Measurements from ENCODE around the gene CMTM8.

The CMTM8 gene

DNA sequence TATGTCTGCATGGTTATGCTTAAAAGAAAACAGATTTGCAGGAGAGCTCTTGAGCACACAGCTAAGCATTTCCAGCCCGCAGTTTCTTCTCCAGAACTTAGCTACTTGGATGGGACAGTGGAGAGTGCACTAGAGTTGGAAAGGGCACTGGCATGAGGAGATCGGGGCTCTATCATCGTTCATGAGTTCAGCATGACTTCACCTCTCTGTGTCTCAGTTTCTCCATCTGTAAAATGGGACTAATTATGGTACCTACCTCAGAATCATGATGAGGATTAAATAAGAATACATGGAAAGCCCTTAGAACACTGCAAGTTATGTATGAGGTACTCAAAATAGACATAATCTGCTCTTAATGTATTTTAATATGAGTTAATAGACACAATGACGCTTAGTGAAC is 69.9 kb downstream of the CMTM8 start:
- DNase-seq (ENCODE audit: low spot score): no peak
- H3K4me3 ChIP-seq (ENCODE audit: severe bottlenecking): no peak overlapping the region
- no peak overlapping the region for H3K27ac ChIP-seq (ENCODE audit: poor library complexity, severe bottlenecking)
- TF ChIP-seq, protein P1, sequence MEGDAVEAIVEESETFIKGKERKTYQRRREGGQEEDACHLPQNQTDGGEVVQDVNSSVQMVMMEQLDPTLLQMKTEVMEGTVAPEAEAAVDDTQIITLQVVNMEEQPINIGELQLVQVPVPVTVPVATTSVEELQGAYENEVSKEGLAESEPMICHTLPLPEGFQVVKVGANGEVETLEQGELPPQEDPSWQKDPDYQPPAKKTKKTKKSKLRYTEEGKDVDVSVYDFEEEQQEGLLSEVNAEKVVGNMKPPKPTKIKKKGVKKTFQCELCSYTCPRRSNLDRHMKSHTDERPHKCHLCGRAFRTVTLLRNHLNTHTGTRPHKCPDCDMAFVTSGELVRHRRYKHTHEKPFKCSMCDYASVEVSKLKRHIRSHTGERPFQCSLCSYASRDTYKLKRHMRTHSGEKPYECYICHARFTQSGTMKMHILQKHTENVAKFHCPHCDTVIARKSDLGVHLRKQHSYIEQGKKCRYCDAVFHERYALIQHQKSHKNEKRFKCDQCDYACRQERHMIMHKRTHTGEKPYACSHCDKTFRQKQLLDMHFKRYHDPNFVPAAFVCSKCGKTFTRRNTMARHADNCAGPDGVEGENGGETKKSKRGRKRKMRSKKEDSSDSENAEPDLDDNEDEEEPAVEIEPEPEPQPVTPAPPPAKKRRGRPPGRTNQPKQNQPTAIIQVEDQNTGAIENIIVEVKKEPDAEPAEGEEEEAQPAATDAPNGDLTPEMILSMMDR (IDR thresholded peaks at IDR 0.05; ENCODE audit: poor library complexity, severe bottlenecking): no peak
- H3K27me3 ChIP-seq (ENCODE audit: insufficient read depth, poor library complexity, severe bottlenecking): no peaks in the 10 kb centered on the region
- no peak for ATAC-seq (ENCODE audit: low read depth)
- H3K9me3 ChIP-seq (ENCODE audit: severe bottlenecking): no peaks in the 10 kb centered on the region
- H3K36me3 ChIP-seq (ENCODE audit: low read depth): no peaks in the 10 kb centered on the region
- H3K4me1 ChIP-seq (ENCODE audit: insufficient read depth, poor library complexity, severe bottlenecking): peaks cover 4% of the 10 kb centered on the region

GRCh38 chr3:32309654-32310242 is 71.3 kb downstream of the CMTM8 start:
- no peaks in the 10 kb centered on the region for H3K36me3 ChIP-seq (ENCODE audit: low read depth)
- no peaks in the 10 kb centered on the region for H3K9me3 ChIP-seq (ENCODE audit: severe bottlenecking)
- no peak overlapping the region for H3K27ac ChIP-seq (ENCODE audit: poor library complexity, severe bottlenecking)
- TF ChIP-seq, protein P1 (IDR thresholded peaks at IDR 0.05; ENCODE audit: poor library complexity, severe bottlenecking): no peak
- no peak overlapping the region for H3K4me3 ChIP-seq (ENCODE audit: severe bottlenecking)
- H3K4me1 ChIP-seq (ENCODE audit: insufficient read depth, poor library complexity, severe bottlenecking): peaks cover 13% of the 10 kb centered on the region
- H3K27me3 ChIP-seq (ENCODE audit: insufficient read depth, poor library complexity, severe bottlenecking): no peaks in the 10 kb centered on the region
- DNase-seq (ENCODE audit: low spot score) (no peak), ATAC-seq (ENCODE audit: low read depth) (no peak)

DNA sequence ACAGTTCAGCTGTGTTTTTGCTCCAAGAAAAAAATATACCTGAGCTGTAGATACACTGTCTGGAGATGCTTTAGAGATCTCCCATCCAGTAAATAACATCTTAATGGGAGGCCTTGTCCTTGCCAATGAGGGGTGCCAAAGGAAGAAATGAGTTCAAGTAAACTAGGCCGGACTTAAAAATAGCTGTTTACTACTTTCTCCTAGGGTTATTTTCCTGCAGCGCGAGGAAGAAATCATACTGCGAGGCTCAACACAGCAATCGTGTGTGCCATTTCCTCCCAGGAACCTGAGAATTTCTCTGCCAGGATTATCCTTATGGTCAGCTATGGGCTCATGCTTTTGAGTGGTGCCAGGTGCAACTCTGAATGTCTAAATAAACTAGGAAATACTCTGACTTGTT is 71.9 kb downstream of the CMTM8 start:
- ATAC-seq (ENCODE audit: low read depth) (no peak), DNase-seq (ENCODE audit: low spot score) (no peak)
- Histone ChIP-seq H3K27ac (ENCODE audit: poor library complexity, severe bottlenecking) (no peak overlapping the region), H3K36me3 (ENCODE audit: low read depth) (no peaks in the 10 kb centered on the region), H3K27me3 (ENCODE audit: insufficient read depth, poor library complexity, severe bottlenecking) (no peaks in the 10 kb centered on the region), H3K4me1 (ENCODE audit: insufficient read depth, poor library complexity, severe bottlenecking) (peaks cover 13% of the 10 kb centered on the region), H3K9me3 (ENCODE audit: severe bottlenecking) (no peaks in the 10 kb centered on the region), H3K4me3 (ENCODE audit: severe bottlenecking) (no peak overlapping the region)
- TF ChIP-seq, protein P1 (IDR thresholded peaks at IDR 0.05; ENCODE audit: poor library complexity, severe bottlenecking): no peak

GRCh38 chr3:32310918-32311839 is 72.7 kb downstream of the CMTM8 start:
- ATAC-seq (ENCODE audit: low read depth): no peak
- TF ChIP-seq, protein P1 (IDR thresholded peaks at IDR 0.05; ENCODE audit: poor library complexity, severe bottlenecking): no peak
- no peaks in the 10 kb centered on the region for H3K36me3 ChIP-seq (ENCODE audit: low read depth)
- H3K27me3 ChIP-seq (ENCODE audit: insufficient read depth, poor library complexity, severe bottlenecking): no peaks in the 10 kb centered on the region
- no peak overlapping the region for H3K4me3 ChIP-seq (ENCODE audit: severe bottlenecking)
- H3K9me3 ChIP-seq (ENCODE audit: severe bottlenecking): no peaks in the 10 kb centered on the region
- H3K4me1 ChIP-seq (ENCODE audit: insufficient read depth, poor library complexity, severe bottlenecking): peaks cover 13% of the 10 kb centered on the region
- no peak overlapping the region for H3K27ac ChIP-seq (ENCODE audit: poor library complexity, severe bottlenecking)
- DNase-seq (ENCODE audit: low spot score): no peak

GRCh38 chr3:32312251-32312650 is 73.8 kb downstream of the CMTM8 start:
- no peak for ATAC-seq (ENCODE audit: low read depth)
- H3K27ac ChIP-seq (ENCODE audit: poor library complexity, severe bottlenecking): no peak overlapping the region
- TF ChIP-seq, protein P1 (IDR thresholded peaks at IDR 0.05; ENCODE audit: poor library complexity, severe bottlenecking): no peak
- no peak overlapping the region for H3K4me3 ChIP-seq (ENCODE audit: severe bottlenecking)
- no peak for DNase-seq (ENCODE audit: low spot score)
- H3K27me3 ChIP-seq (ENCODE audit: insufficient read depth, poor library complexity, severe bottlenecking): no peaks in the 10 kb centered on the region
- H3K36me3 ChIP-seq (ENCODE audit: low read depth): no peaks in the 10 kb centered on the region
- H3K9me3 ChIP-seq (ENCODE audit: severe bottlenecking): no peaks in the 10 kb centered on the region
- H3K4me1 ChIP-seq (ENCODE audit: insufficient read depth, poor library complexity, severe bottlenecking): peaks cover 13% of the 10 kb centered on the region

All from RWPE2 (cell line).